ENCODE results near the gene C16orf86.

The C16orf86 gene

GRCh38 chr16:67699265-67699664, 32.7 kb downstream of the C16orf86 start:
- DNase-seq = no peak

- DNase-seq = no peak
These were observed 34.8 kb downstream of the C16orf86 start for GRCh38 chr16:67701420-67701819.

GRCh38 chr16:67702130-67702529, 35.5 kb downstream of the C16orf86 start:
- no peak for DNase-seq

- DNase-seq = no peak
These were observed 37.0 kb downstream of the C16orf86 start for GRCh38 chr16:67703626-67704025.

GRCh38 chr16:67704110-67704509, 37.5 kb downstream of the C16orf86 start:
- DNase-seq = no peak

- DNase-seq = no peak
These were observed 40.6 kb downstream of the C16orf86 start for GRCh38 chr16:67707210-67707609.

- DNase-seq = no peak
These were observed 41.2 kb downstream of the C16orf86 start for GRCh38 chr16:67707790-67708189.

GRCh38 chr16:67708368-67708771, 41.8 kb downstream of the C16orf86 start:
- DNase-seq = no peak

GRCh38 chr16:67709050-67709449, 42.4 kb downstream of the C16orf86 start:
- DNase-seq = no peak

GRCh38 chr16:67710607-67711006, 44.0 kb downstream of the C16orf86 start:
- no peak for DNase-seq

GRCh38 chr16:67713647-67714273, 47.1 kb downstream of the C16orf86 start:
- no peak for DNase-seq

GRCh38 chr16:67714522-67714921, 47.9 kb downstream of the C16orf86 start:
- DNase-seq = no peak

GRCh38 chr16:67716097-67716496, 49.5 kb downstream of the C16orf86 start:
- DNase-seq = no peak
